DOHH2 (cell line): Measurements from ENCODE around the gene MDN1.

ENCODE experiments used
- H3F3A ChIP-seq: fragments of 200-600 bp; sonication (generic), shearing (Covaris generic); 2 replicates; pipeline ENCODE4 v1.6.0; 2016; ENCODE audit warnings: antibody characterized with exemption, mild to moderate bottlenecking; ENCODE audit not compliant: control insufficient read depth, insufficient read depth
- H3K27ac ChIP-seq: fragments of 200-600 bp; sonication (generic); 2 replicates; pipeline ENCODE4 v1.5.1; 2014; ENCODE audit warnings: low read depth, mild to moderate bottlenecking, low read length, moderate library complexity
- H3K27me3 ChIP-seq: fragments of 200-600 bp; sonication (generic); 2 replicates; pipeline ENCODE4 v1.6.1; 2014; ENCODE audit warnings: mild to moderate bottlenecking, low read length, mixed read lengths; ENCODE audit not compliant: control insufficient read depth
- H3K36me3 ChIP-seq: fragments of 200-600 bp; sonication (generic); 2 replicates; pipeline ENCODE4 v1.6.1; 2014; ENCODE audit warnings: mild to moderate bottlenecking, low read length, moderate library complexity, mixed read lengths; ENCODE audit not compliant: control insufficient read depth
- H3K4me1 ChIP-seq: fragments of 200-600 bp; sonication (generic); 2 replicates; pipeline ENCODE4 v1.6.1; 2014; ENCODE audit warnings: mild to moderate bottlenecking, low read length, mixed read lengths; ENCODE audit not compliant: control insufficient read depth
- H3K4me2 ChIP-seq: fragments of 200-600 bp; sonication (generic); 2 replicates; pipeline ENCODE4 v1.6.0; 2014; ENCODE audit warnings: mild to moderate bottlenecking, low read length, moderate library complexity
- H3K4me3 ChIP-seq: fragments of 200-600 bp; sonication (generic); 2 replicates; pipeline ENCODE4 v1.5.1; 2014; ENCODE audit warnings: mild to moderate bottlenecking, low read length, mixed read lengths
- H3K79me2 ChIP-seq: fragments of 200-600 bp; sonication (generic); 2 replicates; pipeline ENCODE4 v1.6.1; 2014; ENCODE audit warnings: mild to moderate bottlenecking, low read length, mixed read lengths; ENCODE audit not compliant: control insufficient read depth
- H3K9me2 ChIP-seq: fragments of 200-600 bp; sonication (generic); replicated peaks from 2 replicates; pipeline ENCODE4 v1.6.1; 2014; ENCODE audit warnings: mild to moderate bottlenecking, low read length, mixed read lengths; ENCODE audit not compliant: control insufficient read depth
- H3K9me3 ChIP-seq: fragments of 200-600 bp; sonication (generic); 2 replicates; pipeline ENCODE4 v1.6.1; 2014; ENCODE audit warnings: antibody characterized with exemption, low read length, mixed read lengths; ENCODE audit not compliant: control insufficient read depth, insufficient read depth
- H4K20me1 ChIP-seq: fragments of 200-600 bp; sonication (generic); 2 replicates; pipeline ENCODE4 v1.6.0; 2014; ENCODE audit warnings: low read depth, mild to moderate bottlenecking, antibody characterized with exemption, low read length, moderate library complexity; ENCODE audit not compliant: control insufficient read depth, insufficient read depth
- CTCF ChIP-seq: fragments of 200-600 bp; sonication (generic); IDR thresholded peaks from one replicate; pipeline ENCODE4 v1.5.1; 2014; ENCODE audit warnings: antibody characterized with exemption, mild to moderate bottlenecking, low read depth, low read length; ENCODE audit not compliant: poor library complexity, severe bottlenecking
- EZH2phosphoT487 ChIP-seq: fragments of 200-600 bp; sonication (generic); IDR thresholded peaks from 2 replicates; pipeline ENCODE4 v1.6.1; 2017; ENCODE audit warnings: borderline replicate concordance, mild to moderate bottlenecking, antibody characterized with exemption, low read length, moderate library complexity, mixed read lengths

Gene MDN1

GRCh38 chr6:89675949-89676748 lies 143.4 kb downstream of the MDN1 start:
- Histone ChIP-seq H3K79me2 (no peaks in the 10 kb centered on the region), H3K4me3 (no peak overlapping the region), H3K27ac (no peak overlapping the region), H4K20me1 (no peaks in the 10 kb centered on the region), H3K36me3 (peaks cover 91% of the 10 kb centered on the region), H3K4me2 (no peak overlapping the region), H3K4me1 (no peaks in the 10 kb centered on the region), H3K9me2 (no peaks in the 10 kb centered on the region), H3F3A (no peaks in the 10 kb centered on the region), H3K9me3 (no peaks in the 10 kb centered on the region), H3K27me3 (no peaks in the 10 kb centered on the region)
- TF ChIP-seq EZH2phosphoT487, result no peak
- no peak for TF ChIP-seq CTCF

- H3F3A ChIP-seq, result no peaks in the 10 kb centered on the region
- no peaks in the 10 kb centered on the region for H3K79me2 ChIP-seq
- H3K9me3 ChIP-seq, result no peaks in the 10 kb centered on the region
- TF ChIP-seq CTCF, result no peak
- no peak for TF ChIP-seq EZH2phosphoT487
- peaks cover 88% of the 10 kb centered on the region for H3K36me3 ChIP-seq
- no peaks in the 10 kb centered on the region for H4K20me1 ChIP-seq
- H3K9me2 ChIP-seq, result no peaks in the 10 kb centered on the region
- no peak overlapping the region for H3K4me2 ChIP-seq
- no peak overlapping the region for H3K4me3 ChIP-seq
- H3K27ac ChIP-seq, result no peak overlapping the region
- no peaks in the 10 kb centered on the region for H3K27me3 ChIP-seq
- no peaks in the 10 kb centered on the region for H3K4me1 ChIP-seq
Observed at GRCh38 chr6:89670935-89671565, 148.5 kb downstream of the MDN1 start.

- Histone ChIP-seq H3K4me1 (no peaks in the 10 kb centered on the region), H3K4me3 (no peak overlapping the region), H3K9me3 (no peaks in the 10 kb centered on the region), H3F3A (no peaks in the 10 kb centered on the region), H3K9me2 (no peaks in the 10 kb centered on the region), H3K36me3 (peaks cover 79% of the 10 kb centered on the region), H3K27ac (no peak overlapping the region), H3K27me3 (no peaks in the 10 kb centered on the region), H3K4me2 (no peak overlapping the region), H4K20me1 (no peaks in the 10 kb centered on the region), H3K79me2 (no peaks in the 10 kb centered on the region)
- TF ChIP-seq EZH2phosphoT487 (no peak), CTCF (no peak)
Observed at GRCh38 chr6:89669002-89669401, 150.6 kb downstream of the MDN1 start.
